COR-L47 (cell line): Measurements from ENCODE around the gene REPIN1.

ENCODE experiments used
- DNase-seq: peaks from one replicate; lab custom pipeline; 2025; lab: John Stamatoyannopoulos, UW

Gene REPIN1

GRCh38 chr7:150368096-150368883, at the start of gene REPIN1:
Gene REPIN1, plus strand, starts transcription at chr7:150368822. Its CDS starts 890 bp downstream, at chr7:150369712.
- peak; percentile 97 for DNase-seq

DNA sequence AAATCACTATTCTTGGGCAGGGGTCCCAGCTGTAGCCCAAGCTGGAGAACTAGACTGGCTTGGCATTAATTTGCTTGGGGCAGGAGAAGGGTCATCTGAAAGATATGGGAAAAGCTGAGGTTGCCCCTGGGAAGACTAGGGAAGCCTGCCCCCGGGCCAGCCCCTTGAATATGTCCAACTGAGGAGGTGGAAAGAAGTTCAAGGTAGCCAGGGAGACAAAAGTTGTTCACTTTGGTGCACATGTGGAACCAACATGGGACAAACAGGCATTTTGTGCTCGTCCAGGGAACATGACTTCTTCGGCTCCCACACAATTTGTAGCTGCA, 46.9 kb upstream of the REPIN1 start:
- no peak for DNase-seq

GRCh38 chr7:150322114-150322832, 46.3 kb upstream of the REPIN1 start:
- DNase-seq = peak; percentile 5

GRCh38 chr7:150322833-150323681, 45.6 kb upstream of the REPIN1 start, which contains the start of the genes ACTR3C and LRRC61:
Gene ACTR3C, minus strand, starts transcription at chr7:150323545. Its CDS starts 28,249 bp downstream, at chr7:150295296.
Gene LRRC61, plus strand, starts transcription at chr7:150323355. Its CDS starts 13,507 bp downstream, at chr7:150336862.
- DNase-seq = peak; percentile 85

- DNase-seq = peak; percentile 14
Measured at GRCh38 chr7:150323682-150324372, 44.8 kb upstream of the REPIN1 start.

GRCh38 chr7:150324373-150324961, 44.2 kb upstream of the REPIN1 start:
- DNase-seq = no peak

GRCh38 chr7:150325110-150325611, 43.5 kb upstream of the REPIN1 start:
- DNase-seq = no peak

DNA sequence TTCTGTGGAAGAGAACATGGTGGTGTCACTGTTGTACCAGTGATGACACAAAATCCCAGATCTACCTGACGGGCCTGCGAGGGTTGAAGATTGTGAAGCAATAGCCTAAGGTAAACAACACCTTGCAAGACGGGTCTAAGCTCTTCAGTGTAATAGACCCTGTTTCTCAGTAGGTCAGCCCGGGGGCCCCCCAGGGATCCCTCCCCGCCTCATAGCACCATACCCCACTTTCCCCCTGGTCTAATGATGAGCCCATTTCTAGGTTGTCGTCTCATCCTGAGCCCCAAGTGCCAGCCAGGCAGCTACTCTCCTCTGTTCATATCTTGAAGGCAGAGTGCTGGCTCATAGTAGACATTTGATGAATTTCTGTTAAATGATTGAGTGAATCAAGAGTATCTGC, 42.7 kb upstream of the REPIN1 start:
- DNase-seq = no peak

GRCh38 chr7:150326657-150327268, 41.9 kb upstream of the REPIN1 start:
- no peak for DNase-seq

GRCh38 chr7:150327308-150327707, 41.3 kb upstream of the REPIN1 start:
- DNase-seq = no peak

- DNase-seq = no peak
Measured at GRCh38 chr7:150329331-150330120, 39.1 kb upstream of the REPIN1 start.

DNA sequence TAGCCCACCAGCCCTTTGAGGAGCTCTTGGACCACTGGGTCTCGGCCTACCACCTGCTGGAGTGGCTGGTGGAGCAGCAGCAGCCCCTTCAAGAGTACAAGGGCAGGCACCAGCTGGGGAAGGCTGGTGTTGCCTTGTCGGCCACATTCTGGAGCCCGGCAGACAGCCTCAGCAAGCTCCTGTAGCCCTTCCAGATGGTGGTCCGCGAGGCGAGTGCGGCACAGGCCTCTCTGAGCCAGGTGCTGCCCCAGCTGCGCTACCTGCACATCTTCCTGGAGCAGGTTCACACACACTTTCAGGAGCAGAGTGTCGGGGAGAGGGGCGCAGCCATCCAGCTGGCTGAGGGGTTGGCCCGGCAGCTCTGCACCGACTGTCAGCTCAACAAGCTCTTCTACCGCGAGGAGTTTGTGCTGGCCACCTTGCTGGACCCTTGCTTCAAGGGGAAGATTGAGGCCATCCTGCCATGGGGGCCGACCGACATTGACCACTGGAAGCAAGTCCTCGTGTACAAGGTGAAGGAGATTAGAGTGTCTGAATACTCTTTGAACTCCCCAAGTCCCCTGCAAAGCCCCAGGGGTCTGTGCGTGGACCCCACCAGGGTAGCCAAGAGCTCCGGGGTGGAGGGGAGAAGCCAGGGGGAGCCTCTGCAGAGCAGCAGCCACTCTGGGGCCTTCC, 38.3 kb upstream of the REPIN1 start:
- no peak for DNase-seq

DNA sequence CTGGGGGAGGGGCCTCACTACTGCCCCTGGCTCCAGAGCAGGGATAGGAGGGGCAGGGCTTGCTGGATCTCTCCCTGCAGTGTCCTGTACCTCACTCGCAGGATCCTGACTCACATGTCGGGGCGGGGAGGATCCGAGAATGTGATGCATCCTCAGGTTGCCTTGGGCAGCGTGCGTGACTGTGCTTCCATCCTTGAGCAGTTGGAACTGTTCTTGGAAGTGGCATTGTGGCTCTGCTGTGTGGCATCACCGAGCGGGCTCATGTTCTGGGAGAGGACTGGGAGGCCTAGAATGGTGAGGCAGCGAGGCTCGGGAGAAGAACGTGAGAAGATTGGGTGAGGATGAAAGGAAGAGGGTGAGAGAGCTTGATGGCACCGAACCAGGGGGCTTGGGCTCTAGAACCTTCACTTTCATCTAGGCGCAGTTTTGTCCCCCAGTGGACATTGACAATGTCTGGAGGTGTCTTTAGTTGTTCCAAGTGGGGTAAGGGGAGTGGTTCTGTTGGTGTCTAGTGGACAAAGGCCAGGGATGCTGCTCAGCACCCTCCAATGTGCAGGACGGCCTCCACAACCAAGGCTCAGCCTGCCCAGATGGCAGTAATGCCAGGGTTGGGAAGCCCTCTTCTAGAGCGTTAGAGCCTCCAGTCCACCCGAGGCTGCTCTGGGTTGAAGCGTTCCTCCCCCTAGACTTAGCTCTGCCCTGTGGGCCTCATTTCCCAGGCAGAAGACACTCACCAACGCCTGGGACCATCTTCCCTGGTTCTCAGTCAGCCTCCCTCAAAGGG, 35.6 kb upstream of the REPIN1 start:
- no peak for DNase-seq

- DNase-seq = no peak
Measured at GRCh38 chr7:150333659-150334058, 35.0 kb upstream of the REPIN1 start.

DNA sequence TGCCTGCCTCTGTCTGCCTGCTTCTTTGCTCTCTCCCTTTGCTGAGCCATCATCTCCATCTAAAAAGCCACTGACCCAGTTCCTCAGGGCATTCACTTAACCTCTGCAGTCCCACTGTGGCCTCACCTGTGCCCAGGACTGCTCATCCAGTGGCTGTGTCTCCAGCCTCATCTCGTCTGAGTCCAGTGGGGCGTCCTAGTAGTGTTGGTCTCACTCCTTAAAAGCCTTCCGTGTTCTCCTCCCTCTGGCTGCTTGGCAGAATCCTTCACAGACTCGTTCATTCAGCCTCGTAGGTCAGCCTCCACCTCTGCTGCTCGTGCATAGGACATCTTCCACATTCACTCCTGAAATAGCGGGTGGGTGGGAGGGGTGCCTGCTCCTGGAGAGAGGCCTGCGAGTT, 34.5 kb upstream of the REPIN1 start:
- DNase-seq = no peak

DNA sequence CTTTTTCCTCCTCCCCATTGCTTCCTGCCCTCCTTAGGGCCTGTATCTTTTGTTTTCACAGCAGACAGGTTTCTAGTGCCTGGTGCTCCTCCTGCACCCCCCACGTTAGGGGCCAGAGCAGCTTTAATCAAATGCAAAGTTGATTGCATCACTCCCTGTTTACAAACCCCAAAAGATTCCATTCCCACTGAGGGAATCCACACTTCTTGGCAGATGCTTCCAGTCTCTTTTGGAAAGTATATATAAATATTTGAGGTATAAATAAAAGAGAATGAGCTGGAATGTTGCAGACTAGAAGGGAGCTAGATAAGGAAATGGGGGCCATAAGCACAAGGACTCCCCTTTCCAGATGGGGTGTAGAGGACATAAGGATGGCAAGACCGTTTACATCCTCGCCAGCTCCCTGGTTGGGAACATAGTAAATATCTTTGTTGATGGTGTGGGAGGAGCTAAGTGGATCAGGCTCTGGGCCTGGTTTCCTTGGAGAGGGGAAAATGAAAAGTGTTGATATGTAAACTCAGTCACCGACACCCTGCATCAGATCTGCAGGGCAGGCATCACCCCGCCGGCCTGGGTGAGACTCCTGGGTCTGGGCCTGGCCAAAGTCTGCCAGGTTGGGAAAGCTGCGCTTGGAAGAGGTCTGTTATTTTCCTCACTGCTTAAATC, 33.4 kb upstream of the REPIN1 start:
- peak; percentile 25 for DNase-seq

GRCh38 chr7:150335774-150336112, 32.9 kb upstream of the REPIN1 start:
- no peak for DNase-seq

GRCh38 chr7:150336746-150337145, 31.9 kb upstream of the REPIN1 start:
- no peak for DNase-seq
